HEK293 (cell line): ENCODE results near the gene ARNT2.

ENCODE experiments used
- ATF2 ChIP-seq: fragments of 450-650 bp; formaldehyde crosslinking; IDR thresholded peaks from 2 replicates; pipeline ENCODE4 v1.5.1; 2016; ENCODE audit warnings: missing biosample characterization, missing genetic modification characterization, low read depth
- BCL11A ChIP-seq: fragments of 450-650 bp; formaldehyde crosslinking; IDR thresholded peaks from 2 replicates; pipeline ENCODE4 v1.5.1; 2016; ENCODE audit warnings: low read depth, missing biosample characterization, missing genetic modification characterization
- IKZF3 ChIP-seq: fragments of 450-650 bp; IDR thresholded peaks from 2 replicates; pipeline ENCODE4 v1.5.0; 2018; ENCODE audit warnings: missing biosample characterization, mild to moderate bottlenecking, missing genetic modification characterization, moderate library complexity
- KLF16 ChIP-seq: fragments of 450-650 bp; formaldehyde crosslinking; IDR thresholded peaks from 2 replicates; pipeline ENCODE4 v1.5.1; 2017; ENCODE audit warnings: missing biosample characterization, missing genetic modification characterization
- ZBTB26 ChIP-seq: fragments of 450-650 bp; formaldehyde crosslinking; optimal IDR thresholded peaks from 2 replicates; pipeline ENCODE3; 2016; ENCODE audit warnings: missing biosample characterization, mild to moderate bottlenecking, missing genetic modification characterization
- ZNF596 ChIP-seq: fragments of 450-650 bp; IDR thresholded peaks from 2 replicates; pipeline ENCODE4 v1.5.0; 2018; ENCODE audit warnings: missing biosample characterization, mild to moderate bottlenecking, missing genetic modification characterization, moderate library complexity
- TF ChIP-seq, protein P1 (sequence below): fragments of 450-650 bp; formaldehyde crosslinking; IDR thresholded peaks from 2 replicates; pipeline ENCODE4 v1.5.1; 2016; ENCODE audit warnings: missing biosample characterization, missing genetic modification characterization
- TF ChIP-seq, protein P2 (sequence below): sonication (generic); formaldehyde crosslinking; IDR thresholded peaks from 2 replicates; pipeline ENCODE4 v1.8.1; 2022; ENCODE audit warnings: mild to moderate bottlenecking, moderate library complexity, missing genetic modification reagents

DNA sequence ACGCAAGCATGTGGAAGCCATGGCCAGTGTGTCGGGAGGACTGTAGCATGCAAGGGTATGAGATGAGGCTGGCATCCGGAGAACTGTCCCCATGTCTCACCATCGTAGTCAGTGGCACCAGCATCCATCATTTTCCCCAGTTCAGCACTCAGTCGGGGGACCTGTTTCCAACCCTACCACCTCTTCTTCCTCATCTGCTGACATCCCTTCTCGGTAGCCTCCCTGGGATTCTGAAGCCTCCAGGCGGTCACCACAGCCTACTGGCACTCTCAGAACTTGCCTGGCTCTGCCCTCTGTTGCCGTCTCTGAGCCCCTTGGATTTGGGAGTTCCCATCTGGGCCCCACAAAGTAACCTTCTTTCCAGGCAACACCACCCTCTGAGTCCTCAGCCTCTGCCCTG is 159.9 kb downstream of the ARNT2 start:
- TF ChIP-seq KLF16 (tag by site-specific recombination) (no peak), ZBTB26 (tag by site-specific recombination) (no peak), ATF2 (tag by site-specific recombination) (no peak), IKZF3 (tag by site-specific recombination) (no peak), ZNF596 (tag by site-specific recombination) (no peak), BCL11A (tag by site-specific recombination) (no peak)
- TF ChIP-seq, protein P1, sequence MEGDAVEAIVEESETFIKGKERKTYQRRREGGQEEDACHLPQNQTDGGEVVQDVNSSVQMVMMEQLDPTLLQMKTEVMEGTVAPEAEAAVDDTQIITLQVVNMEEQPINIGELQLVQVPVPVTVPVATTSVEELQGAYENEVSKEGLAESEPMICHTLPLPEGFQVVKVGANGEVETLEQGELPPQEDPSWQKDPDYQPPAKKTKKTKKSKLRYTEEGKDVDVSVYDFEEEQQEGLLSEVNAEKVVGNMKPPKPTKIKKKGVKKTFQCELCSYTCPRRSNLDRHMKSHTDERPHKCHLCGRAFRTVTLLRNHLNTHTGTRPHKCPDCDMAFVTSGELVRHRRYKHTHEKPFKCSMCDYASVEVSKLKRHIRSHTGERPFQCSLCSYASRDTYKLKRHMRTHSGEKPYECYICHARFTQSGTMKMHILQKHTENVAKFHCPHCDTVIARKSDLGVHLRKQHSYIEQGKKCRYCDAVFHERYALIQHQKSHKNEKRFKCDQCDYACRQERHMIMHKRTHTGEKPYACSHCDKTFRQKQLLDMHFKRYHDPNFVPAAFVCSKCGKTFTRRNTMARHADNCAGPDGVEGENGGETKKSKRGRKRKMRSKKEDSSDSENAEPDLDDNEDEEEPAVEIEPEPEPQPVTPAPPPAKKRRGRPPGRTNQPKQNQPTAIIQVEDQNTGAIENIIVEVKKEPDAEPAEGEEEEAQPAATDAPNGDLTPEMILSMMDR (tag by site-specific recombination): no peak
- TF ChIP-seq, protein P2, sequence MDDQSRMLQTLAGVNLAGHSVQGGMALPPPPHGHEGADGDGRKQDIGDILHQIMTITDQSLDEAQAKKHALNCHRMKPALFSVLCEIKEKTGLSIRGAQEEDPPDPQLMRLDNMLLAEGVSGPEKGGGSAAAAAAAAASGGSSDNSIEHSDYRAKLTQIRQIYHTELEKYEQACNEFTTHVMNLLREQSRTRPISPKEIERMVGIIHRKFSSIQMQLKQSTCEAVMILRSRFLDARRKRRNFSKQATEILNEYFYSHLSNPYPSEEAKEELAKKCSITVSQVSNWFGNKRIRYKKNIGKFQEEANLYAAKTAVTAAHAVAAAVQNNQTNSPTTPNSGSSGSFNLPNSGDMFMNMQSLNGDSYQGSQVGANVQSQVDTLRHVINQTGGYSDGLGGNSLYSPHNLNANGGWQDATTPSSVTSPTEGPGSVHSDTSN (CRISPR knock-in tag): no peak
